SU-DHL-6 (cell line): ENCODE data around the gene WAC.

Experiments used
- H2AFZ ChIP-seq: fragments of 200-600 bp; sonication (generic); 2 replicates; pipeline ENCODE4 v1.6.1; 2014; ENCODE audit warnings: low read depth, mild to moderate bottlenecking, moderate library complexity, mixed read lengths, antibody characterized with exemption, low read length; ENCODE audit not compliant: severe bottlenecking
- H3F3A ChIP-seq: fragments of 200-600 bp; shearing (Covaris generic); 2 replicates; pipeline ENCODE4 v1.6.0; 2016; ENCODE audit warnings: antibody characterized with exemption, mild to moderate bottlenecking; ENCODE audit not compliant: insufficient read depth
- H3K27ac ChIP-seq: fragments of 200-600 bp; sonication (generic); 2 replicates; pipeline ENCODE4 v1.5.1; 2016; ENCODE audit warnings: low read depth, mild to moderate bottlenecking, low read length, moderate library complexity, mixed read lengths
- H3K27me3 ChIP-seq: fragments of 200-600 bp; sonication (generic), shearing (Covaris generic); 2 replicates; pipeline ENCODE4 v1.6.0; 2014; ENCODE audit warnings: mild to moderate bottlenecking, low read length
- H3K36me3 ChIP-seq: fragments of 200-600 bp; sonication (generic); 2 replicates; pipeline ENCODE4 v1.6.1; 2014; ENCODE audit warnings: mild to moderate bottlenecking, low read length, mixed read lengths
- H3K4me2 ChIP-seq: fragments of 300-600, 200-600 bp; shearing (Covaris generic), sonication (generic); 2 replicates; pipeline ENCODE4 v1.6.0; 2014; ENCODE audit warnings: low read length, low read depth, mild to moderate bottlenecking; ENCODE audit not compliant: poor library complexity, severe bottlenecking
- H3K4me3 ChIP-seq: fragments of 200-600 bp; sonication (generic); 2 replicates; pipeline ENCODE4 v1.5.1; 2014; ENCODE audit warnings: antibody characterized with exemption, low read length, mild to moderate bottlenecking, mixed read lengths; ENCODE audit not compliant: insufficient read depth, poor library complexity, severe bottlenecking
- H3K79me2 ChIP-seq: fragments of 200-600 bp; sonication (generic); 2 replicates; pipeline ENCODE4 v1.6.1; 2014; ENCODE audit warnings: mild to moderate bottlenecking, low read length, moderate library complexity; ENCODE audit not compliant: insufficient read depth
- H3K9ac ChIP-seq: fragments of 200-600 bp; sonication (generic); 2 replicates; pipeline ENCODE4 v1.7.0; 2014; ENCODE audit warnings: mild to moderate bottlenecking, low read length
- H3K9me2 ChIP-seq: fragments of 200-600 bp; sonication (generic); replicated peaks from 2 replicates; pipeline ENCODE4 v1.6.1; 2014; ENCODE audit warnings: low read length; ENCODE audit not compliant: insufficient read depth
- H3K9me3 ChIP-seq: fragments of 200-600 bp; sonication (generic); 2 replicates; pipeline ENCODE4 v1.6.1; 2014; ENCODE audit warnings: low read length, mixed read lengths; ENCODE audit not compliant: insufficient read depth
- H4K20me1 ChIP-seq: fragments of 200-600 bp; sonication (generic); 2 replicates; pipeline ENCODE4 v1.6.1; 2014; ENCODE audit warnings: low read depth, mild to moderate bottlenecking, antibody characterized with exemption, low read length, moderate library complexity, mixed read lengths
- CTCF ChIP-seq: fragments of 200-600 bp; sonication (generic); IDR thresholded peaks from one replicate; pipeline ENCODE4 v1.5.1; 2017; ENCODE audit warnings: antibody characterized with exemption, mild to moderate bottlenecking, low read length, moderate library complexity; ENCODE audit not compliant: insufficient read depth, poor library complexity, severe bottlenecking
- EZH2phosphoT487 ChIP-seq: fragments of 200-600 bp; sonication (generic), shearing (Covaris generic); conservative IDR thresholded peaks from 2 replicates; pipeline ENCODE4 v1.6.1; 2018; ENCODE audit warnings: mild to moderate bottlenecking, antibody characterized with exemption, low read length, moderate library complexity, mixed read lengths

WAC gene

GRCh38 chr10:28592953-28593352 lies 60.0 kb downstream of the WAC start:
- no peaks in the 10 kb centered on the region for H3K9me2 ChIP-seq
- H3K27ac ChIP-seq = no peak overlapping the region
- no peak overlapping the region for H3K4me2 ChIP-seq
- H2AFZ ChIP-seq = no peak overlapping the region
- peaks cover 69% of the 10 kb centered on the region for H4K20me1 ChIP-seq
- H3K36me3 ChIP-seq = peaks cover 63% of the 10 kb centered on the region
- TF ChIP-seq CTCF = no peak
- no peak for TF ChIP-seq EZH2phosphoT487
- H3K27me3 ChIP-seq = no peaks in the 10 kb centered on the region
- no peaks in the 10 kb centered on the region for H3K9me3 ChIP-seq
- no peak overlapping the region for H3K9ac ChIP-seq
- no peak overlapping the region for H3K4me3 ChIP-seq
- peaks cover 98% of the 10 kb centered on the region for H3K79me2 ChIP-seq
- H3F3A ChIP-seq = peaks cover 15% of the 10 kb centered on the region; the same call in 1 of the 2 replicates

GRCh38 chr10:28593811-28594210 lies 60.9 kb downstream of the WAC start:
- peaks cover 99% of the 10 kb centered on the region for H3K79me2 ChIP-seq
- H3K27me3 ChIP-seq = no peaks in the 10 kb centered on the region
- no peak overlapping the region for H2AFZ ChIP-seq
- H4K20me1 ChIP-seq = peaks cover 70% of the 10 kb centered on the region
- H3K4me2 ChIP-seq = no peak overlapping the region
- no peak overlapping the region for H3K27ac ChIP-seq
- H3K9me2 ChIP-seq = no peaks in the 10 kb centered on the region
- no peak overlapping the region for H3K9ac ChIP-seq
- peaks cover 15% of the 10 kb centered on the region; the same call in 1 of the 2 replicates for H3F3A ChIP-seq
- no peaks in the 10 kb centered on the region for H3K9me3 ChIP-seq
- no peak overlapping the region for H3K4me3 ChIP-seq
- peaks cover 66% of the 10 kb centered on the region for H3K36me3 ChIP-seq
- TF ChIP-seq EZH2phosphoT487 (no peak), CTCF (no peak)

- Histone ChIP-seq H3K9ac (no peak overlapping the region), H3K79me2 (peaks cover 99% of the 10 kb centered on the region), H4K20me1 (peaks cover 75% of the 10 kb centered on the region), H3K36me3 (peaks cover 64% of the 10 kb centered on the region), H3K4me3 (no peak overlapping the region), H2AFZ (no peak overlapping the region), H3K27me3 (no peaks in the 10 kb centered on the region), H3K4me2 (no peak overlapping the region), H3K9me2 (no peaks in the 10 kb centered on the region), H3K9me3 (no peaks in the 10 kb centered on the region), H3F3A (peaks cover 15% of the 10 kb centered on the region; the same call in 1 of the 2 replicates), H3K27ac (no peak overlapping the region)
- TF ChIP-seq EZH2phosphoT487 (no peak), CTCF (no peak)
Measured at GRCh38 chr10:28594406-28594805, 61.5 kb downstream of the WAC start.
